H9 (cell line): Measurements from ENCODE around the gene ZNF142. TPM values are rescaled to one million over a fixed set of nuclear protein-coding genes. Genes with fewer than 3 reads are reported as not detected.

Experiments
- DNase-seq: peaks from one replicate; pipeline ENCODE4 v3.0.0-alpha.2; 2017
- H2AFZ ChIP-seq: one replicate; pipeline ENCODE4 v1.6.1; 2013; ENCODE audit warnings: mild to moderate bottlenecking, low read length, control low read depth, moderate library complexity
- H2AK5ac ChIP-seq: 2 replicates; pipeline ENCODE4 v1.6.1; 2013; ENCODE audit warnings: low read length, control low read depth, mixed read lengths; ENCODE audit not compliant: insufficient read length
- H2BK120ac ChIP-seq: one replicate; pipeline ENCODE4 v1.6.1; 2013; ENCODE audit warnings: low read depth, mild to moderate bottlenecking, low read length, control low read depth, inconsistent platforms; ENCODE audit not compliant: poor library complexity, severe bottlenecking
- H2BK12ac ChIP-seq: 2 replicates; pipeline ENCODE4 v1.6.1; 2013; ENCODE audit warnings: low read length, control low read depth, mixed read lengths, low read depth; ENCODE audit not compliant: insufficient read length
- H2BK15ac ChIP-seq: 2 replicates; pipeline ENCODE4 v1.6.1; 2013; ENCODE audit warnings: low read depth, low read length, control low read depth
- H2BK20ac ChIP-seq: one replicate; pipeline ENCODE4 v1.6.1; 2013; ENCODE audit warnings: low read depth, mild to moderate bottlenecking, low read length, control low read depth, inconsistent platforms; ENCODE audit not compliant: poor library complexity, severe bottlenecking
- H2BK5ac ChIP-seq: 2 replicates; pipeline ENCODE4 v1.6.1; 2013; ENCODE audit warnings: low read length, control low read depth, mixed read lengths; ENCODE audit not compliant: insufficient read length
- H3K14ac ChIP-seq: 2 replicates; pipeline ENCODE4 v1.6.1; 2013; ENCODE audit warnings: low read length, control low read depth; ENCODE audit not compliant: insufficient read depth
- H3K18ac ChIP-seq: 2 replicates; pipeline ENCODE4 v1.6.1; 2013; ENCODE audit warnings: low read depth, mild to moderate bottlenecking, mixed read lengths, low read length, control low read depth; ENCODE audit not compliant: insufficient read length
- H3K23ac ChIP-seq: 2 replicates; pipeline ENCODE4 v1.6.1; 2013; ENCODE audit warnings: low read length, control low read depth, mixed read lengths, low read depth; ENCODE audit not compliant: insufficient read length
- H3K23me2 ChIP-seq: 2 replicates; pipeline ENCODE4 v1.6.1; 2013; ENCODE audit warnings: low read depth, mild to moderate bottlenecking, mixed read lengths, low read length, control low read depth; ENCODE audit not compliant: insufficient read length, poor library complexity, severe bottlenecking
- H3K27ac ChIP-seq: 2 replicates; pipeline ENCODE4 v1.5.1; 2013; ENCODE audit warnings: low read length, control low read depth, mixed read lengths, low read depth; ENCODE audit not compliant: insufficient read length
- H3K27me3 ChIP-seq: 2 replicates; pipeline ENCODE4 v1.6.1; 2013; ENCODE audit warnings: low read length, control low read depth, inconsistent platforms; ENCODE audit not compliant: insufficient read depth
- H3K4ac ChIP-seq: 2 replicates; pipeline ENCODE4 v1.6.1; 2013; ENCODE audit warnings: low read depth, mild to moderate bottlenecking, control low read depth, inconsistent platforms, low read length, moderate library complexity
- H3K4me1 ChIP-seq: 2 replicates; pipeline ENCODE4 v1.6.1; 2013; ENCODE audit warnings: low read length, control low read depth, inconsistent platforms; ENCODE audit not compliant: insufficient read depth
- H3K4me2 ChIP-seq: 2 replicates; pipeline ENCODE4 v1.6.1; 2013; ENCODE audit warnings: low read length, control low read depth, mixed read lengths; ENCODE audit not compliant: insufficient read length, insufficient read depth
- H3K56ac ChIP-seq: 2 replicates; pipeline ENCODE4 v1.6.1; 2013; ENCODE audit warnings: low read depth, mild to moderate bottlenecking, mixed read lengths, low read length, control low read depth; ENCODE audit not compliant: insufficient read length
- H3K79me1 ChIP-seq: 2 replicates; pipeline ENCODE4 v1.6.1; 2013; ENCODE audit warnings: low read depth, mild to moderate bottlenecking, moderate library complexity, low read length, control low read depth, inconsistent platforms; ENCODE audit not compliant: insufficient read depth, poor library complexity, severe bottlenecking
- H3K79me2 ChIP-seq: 2 replicates; pipeline ENCODE4 v1.6.1; 2013; ENCODE audit warnings: low read length, control low read depth, inconsistent platforms; ENCODE audit not compliant: insufficient read depth
- H3K9ac ChIP-seq: 2 replicates; pipeline ENCODE4 v1.6.1; 2013; ENCODE audit warnings: low read length, control low read depth, mixed read lengths; ENCODE audit not compliant: insufficient read length; ENCODE audit errors: extremely low read depth
- H3K9me3 ChIP-seq: one replicate; pipeline ENCODE4 v1.6.1; 2013; ENCODE audit warnings: low read depth, low read length, inconsistent platforms; ENCODE audit not compliant: control insufficient read depth
- H3T11ph ChIP-seq: one replicate; pipeline ENCODE4 v1.6.1; 2013; ENCODE audit warnings: mild to moderate bottlenecking, low read length, control low read depth, inconsistent platforms
- H4K20me1 ChIP-seq: one replicate; pipeline ENCODE4 v1.6.1; 2013; ENCODE audit not compliant: control insufficient read depth, insufficient read length, insufficient read depth
- H4K5ac ChIP-seq: 2 replicates; pipeline ENCODE4 v1.6.1; 2013; ENCODE audit warnings: low read depth, mild to moderate bottlenecking, mixed read lengths, low read length, control low read depth; ENCODE audit not compliant: insufficient read length
- H4K8ac ChIP-seq: replicated peaks from 2 replicates; pipeline ENCODE4 v1.6.1; 2013; ENCODE audit warnings: low read length, control low read depth, mixed read lengths, low read depth; ENCODE audit not compliant: insufficient read length
- H4K91ac ChIP-seq: 2 replicates; pipeline ENCODE4 v1.6.1; 2013; ENCODE audit warnings: low read depth, mild to moderate bottlenecking, moderate library complexity, mixed read lengths, low read length, control low read depth; ENCODE audit not compliant: insufficient read length
- H3K27ac Mint-ChIP-seq, 3 experiments: 2 replicates in 2 of 3; 3 replicates in 1 of 3; pipeline ENCODE4 v1.8.0; 2020 to 2021; ENCODE audit warnings: mixed read lengths in 3 of 3, mild to moderate bottlenecking in 1 of 3, moderate library complexity in 1 of 3
- H3K27me3 Mint-ChIP-seq: 2 replicates; pipeline ENCODE4 v1.8.0; 2021; ENCODE audit warnings: low read depth, mild to moderate bottlenecking, moderate library complexity, mixed read lengths
- H3K36me3 Mint-ChIP-seq, 3 experiments: 2 replicates in 2 of 3; 3 replicates in 1 of 3; pipeline ENCODE4 v1.8.0; 2020 to 2021; ENCODE audit warnings: low read depth in 3 of 3, mixed read lengths in 3 of 3; ENCODE audit not compliant: insufficient read depth in 1 of 3
- H3K4me1 Mint-ChIP-seq, 2 experiments: 2 replicates each; pipeline ENCODE4 v1.8.0; 2020; ENCODE audit warnings: mixed read lengths in 2 of 2
- H3K4me3 Mint-ChIP-seq, 2 experiments: 2 replicates in 1 of 2; 3 replicates in 1 of 2; pipeline ENCODE4 v1.8.0; 2020 to 2021; ENCODE audit warnings: mild to moderate bottlenecking in 2 of 2, mixed read lengths in 2 of 2, moderate library complexity in 1 of 2
- H3K9me3 Mint-ChIP-seq, 2 experiments: 2 replicates in 1 of 2; 3 replicates in 1 of 2; pipeline ENCODE4 v1.8.0; 2020; ENCODE audit warnings: mild to moderate bottlenecking in 2 of 2, mixed read lengths in 2 of 2, moderate library complexity in 1 of 2
- CTCF ChIP-seq: fragments of 200-600 bp; sonication (generic); conservative IDR thresholded peaks from 3 replicates; pipeline ENCODE4 v1.8.0; 2021; ENCODE audit warnings: antibody characterized with exemption, mild to moderate bottlenecking
- WGBS: extraction: QIAGEN DNeasy Blood & Tissue Kit; methylation state at CpG from one replicate; pipeline ENCODE4 v1.1.7; 2013; ENCODE audit warnings: missing lambda C conversion rate, low lambda C conversion rate, mixed read lengths; ENCODE audit not compliant: insufficient read length; ENCODE audit errors: extremely low coverage; 5-methylcytosine and 5-hydroxymethylcytosine counted together
- total RNA-seq: library from RNA; stranded (reverse); gene quantifications from 2 replicates; pipeline ENCODE4 v1.2.1, GENCODE V29; 2021

Gene ZNF142
- total RNA-seq, 1 experiment from 2014 or later, result 43.4 TPM

GRCh38 chr2:218623366-218623705, 36.1 kb downstream of the ZNF142 start:
- no peaks in the 10 kb centered on the region; the same call in 1 of the 2 replicates for H3K27me3 Mint-ChIP-seq
- H3K4me1 Mint-ChIP-seq, result no peaks in the 10 kb centered on the region
- Histone ChIP-seq H4K91ac (no peak overlapping the region), H3K27me3 (no peaks in the 10 kb centered on the region), H2BK120ac (no peak overlapping the region), H3K23me2 (no peaks in the 10 kb centered on the region), H3T11ph (no peak overlapping the region), H2BK12ac (no peak overlapping the region), H3K4me1 (no peaks in the 10 kb centered on the region), H2AK5ac (no peak overlapping the region), H3K27ac (no peak overlapping the region), H2AFZ (no peak overlapping the region), H3K56ac (no peak overlapping the region), H3K79me2 (no peaks in the 10 kb centered on the region), H3K18ac (no peak overlapping the region), H4K8ac (no peak overlapping the region), H3K9me3 (no peaks in the 10 kb centered on the region), H2BK5ac (no peak overlapping the region), H3K4me2 (no peak overlapping the region), H3K4ac (no peak overlapping the region), H4K5ac (no peak overlapping the region), H3K23ac (no peak overlapping the region), H3K14ac (no peak overlapping the region), H4K20me1 (no peaks in the 10 kb centered on the region), H2BK20ac (no peak overlapping the region), H3K9ac (no peak overlapping the region), H3K79me1 (no peaks in the 10 kb centered on the region), H2BK15ac (no peak overlapping the region)
- H3K27ac Mint-ChIP-seq, result no peak overlapping the region
- no peaks in the 10 kb centered on the region; a peak in 1 of 5 replicates for H3K9me3 Mint-ChIP-seq
- no peak overlapping the region for H3K4me3 Mint-ChIP-seq
- no peak for DNase-seq
- no peak for TF ChIP-seq CTCF
- no CpG with 5 or more reads among the region's 3 CpGs for WGBS
- no peaks in the 10 kb centered on the region for H3K36me3 Mint-ChIP-seq
